GM23338 (cell line): Measurements from ENCODE around the gene GPRC5D. TPM values are rescaled to one million over a fixed set of nuclear protein-coding genes. Genes with fewer than 3 reads are reported as not detected.

Experiments
- ATAC-seq: fragments of 200-7000 bp; cut with Tn5 transposase; 3 replicates; pipeline ENCODE4 v1.9.1; 2020
- DNase-seq: peaks from one replicate; pipeline ENCODE4 v3.0.0-alpha.2; 2015; ENCODE audit warnings: low spot score
- H2AFZ ChIP-seq: fragments of 200-600 bp; sonication (generic); 2 replicates; pipeline ENCODE4 v1.8.0; 2016; ENCODE audit warnings: antibody characterized with exemption, mild to moderate bottlenecking, moderate library complexity
- H3F3A ChIP-seq: fragments of 200-600 bp; sonication (generic); replicated peaks from 2 replicates; pipeline ENCODE4 v1.8.0; 2017; ENCODE audit warnings: antibody characterized with exemption, mixed run types, low read depth
- H3K27ac ChIP-seq: fragments of 200-600 bp; sonication (generic); 2 replicates; pipeline ENCODE4 v1.6.1; 2016; ENCODE audit warnings: low read depth
- H3K27me3 ChIP-seq: fragments of 200-600 bp; sonication (generic); 2 replicates; pipeline ENCODE4 v1.8.0; 2016; ENCODE audit warnings: mild to moderate bottlenecking, mixed run types, moderate library complexity; ENCODE audit not compliant: insufficient read depth
- H3K36me3 ChIP-seq: fragments of 200-600 bp; sonication (generic); 2 replicates; pipeline ENCODE4 v1.8.0; 2016; ENCODE audit warnings: mild to moderate bottlenecking; ENCODE audit not compliant: insufficient read depth
- H3K4me1 ChIP-seq: fragments of 200-600 bp; sonication (generic); 2 replicates; pipeline ENCODE4 v1.8.0; 2016; ENCODE audit warnings: mild to moderate bottlenecking, moderate library complexity; ENCODE audit not compliant: insufficient read depth
- H3K4me2 ChIP-seq: fragments of 200-600 bp; sonication (generic); 2 replicates; pipeline ENCODE4 v1.7.1; 2017; ENCODE audit warnings: mixed run types
- H3K4me3 ChIP-seq: fragments of 200-600 bp; sonication (generic); 2 replicates; pipeline ENCODE4 v1.6.1; 2016; ENCODE audit warnings: mixed run types
- H3K79me2 ChIP-seq: fragments of 200-600 bp; sonication (generic); replicated peaks from 2 replicates; pipeline ENCODE4 v1.8.0; 2017; ENCODE audit warnings: mild to moderate bottlenecking; ENCODE audit not compliant: insufficient read depth
- H3K9me2 ChIP-seq: fragments of 200-600 bp; sonication (generic); 2 replicates; pipeline ENCODE4 v1.8.0; 2017; ENCODE audit not compliant: insufficient read depth
- H4K20me1 ChIP-seq: fragments of 200-600 bp; sonication (generic); replicated peaks from 2 replicates; pipeline ENCODE4 v1.8.0; 2017; ENCODE audit warnings: mild to moderate bottlenecking; ENCODE audit not compliant: insufficient read depth
- H3K27ac Mint-ChIP-seq: 2 replicates; pipeline ENCODE4 v1.8.0; 2020; ENCODE audit warnings: inconsistent platforms, mild to moderate bottlenecking, moderate library complexity, mixed read lengths
- H3K27me3 Mint-ChIP-seq: 3 replicates; pipeline ENCODE4 v1.8.0; 2022; ENCODE audit warnings: low read depth, mild to moderate bottlenecking, moderate library complexity, mixed read lengths, inconsistent platforms; ENCODE audit not compliant: insufficient read depth, poor library complexity
- H3K36me3 Mint-ChIP-seq: 3 replicates; pipeline ENCODE4 v1.8.0; 2021; ENCODE audit warnings: low read depth, mild to moderate bottlenecking, inconsistent platforms, moderate library complexity, mixed read lengths
- H3K4me1 Mint-ChIP-seq: 3 replicates; pipeline ENCODE4 v1.8.0; 2020; ENCODE audit warnings: mild to moderate bottlenecking, inconsistent platforms, mixed read lengths
- H3K4me3 Mint-ChIP-seq: 3 replicates; pipeline ENCODE4 v1.8.0; 2021; ENCODE audit warnings: moderate library complexity, mild to moderate bottlenecking, inconsistent platforms, mixed read lengths
- H3K9me3 Mint-ChIP-seq: 3 replicates; pipeline ENCODE4 v1.8.0; 2020; ENCODE audit warnings: moderate library complexity, mild to moderate bottlenecking, inconsistent platforms, mixed read lengths
- CREB1 ChIP-seq: fragments of 250-450 bp; sonication (Bioruptor Pico); IDR thresholded peaks from 2 replicates; pipeline ENCODE4 v1.5.0; 2020; ENCODE audit warnings: low read depth, mild to moderate bottlenecking, moderate library complexity
- CTCF ChIP-seq, 2 experiments: fragments of 200-600 bp in 1 of 2; sonication (generic) in 1 of 2; conservative IDR thresholded peaks; 2 replicates each; pipeline versions ENCODE4 v1.5.1 to v1.6.1; 2016 to 2017; ENCODE audit warnings: antibody characterized with exemption in 2 of 2, low read depth in 2 of 2, mild to moderate bottlenecking in 2 of 2, moderate library complexity in 1 of 2
- ETS1 ChIP-seq: IDR thresholded peaks from 2 replicates; pipeline ENCODE4 v1.6.1; 2016; ENCODE audit warnings: antibody characterized with exemption
- NANOG ChIP-seq: IDR thresholded peaks from 2 replicates; pipeline ENCODE4 v1.6.1; 2016; ENCODE audit warnings: antibody characterized with exemption, borderline replicate concordance
- POLR2AphosphoS5 ChIP-seq: IDR thresholded peaks from 2 replicates; pipeline ENCODE4 v1.6.1; 2016; ENCODE audit warnings: antibody characterized with exemption, low read depth
- STAT1 ChIP-seq: IDR thresholded peaks from one replicate; pipeline ENCODE4 v1.6.1; 2016; ENCODE audit warnings: antibody characterized with exemption; ENCODE audit not compliant: unreplicated experiment
- ZNF462 ChIP-seq: fragments of 250-450 bp; sonication (Bioruptor Pico); IDR thresholded peaks from 2 replicates; pipeline ENCODE4 v1.5.0; 2020; ENCODE audit warnings: mild to moderate bottlenecking, moderate library complexity
- polyA plus RNA-seq: library from polyadenylated mRNA; unstranded; fragments of >200 nt; fragmentation: Nextera tagmentation; extraction: Ambion mirVana; gene quantifications from 2 replicates; pipeline ENCODE4 v1.2.1, GENCODE V29; 2016
- total RNA-seq: library from RNA; depleted of rRNA; stranded (reverse); fragments of >200 nt; shearing (Covaris generic); gene quantifications from 2 replicates; pipeline ENCODE4 v1.2.3, GENCODE V29; 2014

Gene GPRC5D
- total and polyA plus RNA-seq, 2 experiments from 2014 or later = not detected

DNA sequence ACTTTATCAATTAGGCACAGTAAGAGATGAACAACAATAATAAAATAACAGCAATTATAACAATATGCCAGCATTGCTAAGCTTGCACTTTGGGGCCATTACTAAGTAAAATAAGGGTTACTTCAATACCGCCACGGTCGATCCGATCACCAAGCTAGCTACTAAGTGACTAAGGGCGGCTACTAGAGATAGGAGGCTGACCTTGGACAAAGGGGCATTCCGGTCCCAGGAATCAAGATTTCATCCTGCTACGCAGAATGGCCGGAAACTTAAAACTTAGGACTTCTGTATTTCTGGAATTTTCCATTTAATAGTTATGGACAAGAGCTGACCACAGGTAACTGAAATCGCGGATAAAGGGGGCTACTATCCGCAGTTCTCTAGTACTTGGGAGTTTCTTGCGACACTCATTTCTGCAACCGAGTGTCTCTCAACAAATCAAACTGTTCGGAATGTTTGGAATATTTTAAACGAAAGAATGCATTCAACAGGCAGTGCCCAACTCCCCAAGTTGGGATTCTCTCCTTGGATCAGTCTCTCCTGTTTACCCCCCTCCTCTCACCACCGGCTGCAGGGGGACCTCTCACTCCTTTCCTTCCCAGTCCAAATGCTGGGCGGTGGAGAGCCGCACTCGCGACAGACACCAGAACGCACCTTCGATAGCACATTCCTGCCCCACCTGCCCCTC is 47.4 kb upstream of the GPRC5D start:
- TF ChIP-seq CTCF (conservative IDR thresholded peaks at IDR 0.05; ENCODE audit: low read depth in 2 of 2) = 0 out of 4 replicates have a peak, but pooled peaks of 1 of the 2 experiments have one; percentile 6
- no peak for TF ChIP-seq CREB1 (CRISPR knock-in tag)

DNA sequence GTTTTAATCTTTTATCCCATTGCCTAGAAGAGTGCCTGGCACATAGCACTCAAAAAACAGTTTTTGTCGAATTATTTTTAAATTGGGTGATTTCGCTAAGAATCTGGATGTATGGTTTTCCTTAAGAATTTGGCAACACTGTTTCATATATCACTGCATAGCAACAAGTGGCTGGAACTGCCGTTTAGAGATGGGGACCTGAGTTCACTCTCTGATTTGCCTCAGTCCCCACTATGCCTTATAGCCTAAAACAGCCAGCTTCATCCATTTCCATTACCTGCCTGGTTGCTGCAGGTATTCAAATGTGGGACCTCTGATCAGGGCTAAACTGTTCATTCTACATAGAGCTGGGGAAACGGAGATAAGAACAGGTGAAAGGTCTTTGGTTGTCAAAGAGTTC is 46.3 kb upstream of the GPRC5D start:
- Mint-ChIP-seq H3K36me3 (peaks cover 12% of the 10 kb centered on the region), H3K9me3 (peaks cover 8% of the 10 kb centered on the region; the same call in 1 of the 3 replicates)
- 0 out of 2 replicates have a peak, but pooled peaks cover 6% of the 10 kb centered on the region for H3F3A ChIP-seq

More for the DNA sequence above, 47.4 kb upstream of the GPRC5D start:
- peaks cover 3% of the 10 kb centered on the region for H4K20me1 ChIP-seq
- H3K4me1 Mint-ChIP-seq = peaks cover 42% of the 10 kb centered on the region
- H3K36me3 ChIP-seq = no peaks in the 10 kb centered on the region
- H3K4me1 ChIP-seq = peaks cover 28% of the 10 kb centered on the region
- H3K9me3 Mint-ChIP-seq = peaks cover 8% of the 10 kb centered on the region; the same call in 1 of the 3 replicates
- H3K27me3 Mint-ChIP-seq = peaks cover 20% of the 10 kb centered on the region
- H3K27ac Mint-ChIP-seq = peak overlapping the region; percentile 61; the same call in 1 of the 2 replicates
- H3K4me3 ChIP-seq = peak overlapping the region; percentile 90
- peaks cover 5% of the 10 kb centered on the region; the same call in 2 of the 3 replicates for H3K36me3 Mint-ChIP-seq
- H3K79me2 ChIP-seq = peaks cover 23% of the 10 kb centered on the region
- H3K27me3 ChIP-seq = peaks cover 21% of the 10 kb centered on the region
- peak overlapping the region; percentile 90 for H2AFZ ChIP-seq
- ATAC-seq (peak; percentile 26), DNase-seq (peak; percentile 69)
- peak overlapping the region; percentile 84 for H3K4me3 Mint-ChIP-seq
- H3F3A ChIP-seq = 0 out of 2 replicates have a peak, but pooled peaks cover 6% of the 10 kb centered on the region
- H3K4me2 ChIP-seq = peak overlapping the region; percentile 81
- no peaks in the 10 kb centered on the region for H3K9me2 ChIP-seq
- H3K27ac ChIP-seq = no peak overlapping the region

More for the DNA sequence above, 46.3 kb upstream of the GPRC5D start:
- TF ChIP-seq ETS1 (no peak), ZNF462 (CRISPR knock-in tag) (no peak), STAT1 (no peak), CTCF (conservative IDR thresholded peaks at IDR 0.05; ENCODE audit: low read depth in 2 of 2) (no peak), POLR2AphosphoS5 (no peak), CREB1 (CRISPR knock-in tag) (no peak), NANOG (no peak)
- Histone ChIP-seq H3K36me3 (no peaks in the 10 kb centered on the region), H3K4me3 (0 out of 2 replicates have a peak overlapping the region, but pooled peaks have one; percentile 90), H3K27me3 (peaks cover 18% of the 10 kb centered on the region), H3K9me2 (no peaks in the 10 kb centered on the region), H3K27ac (no peak overlapping the region), H3K79me2 (peaks cover 23% of the 10 kb centered on the region), H2AFZ (no peak overlapping the region), H3K4me2 (peak overlapping the region; percentile 81), H3K4me1 (peaks cover 28% of the 10 kb centered on the region), H4K20me1 (peaks cover 3% of the 10 kb centered on the region)
- DNase-seq = no peak
- Mint-ChIP-seq H3K27me3 (peaks cover 20% of the 10 kb centered on the region), H3K27ac (no peak overlapping the region), H3K4me1 (peaks cover 36% of the 10 kb centered on the region), H3K4me3 (no peak overlapping the region; the same call in 2 of the 3 replicates)
- ATAC-seq = no peak
